Karpas-422 (cell line): ENCODE measurements around the gene TLX1. TPM values are rescaled to one million over a fixed set of nuclear protein-coding genes. Genes with fewer than 3 reads are reported as not detected.

ENCODE experiments used
- DNase-seq: peaks from one replicate; pipeline ENCODE4 v3.0.0-alpha.2; 2015
- H2AFZ ChIP-seq: fragments of 200-600 bp; sonication (generic); 2 replicates; pipeline ENCODE4 v1.6.1; 2014; ENCODE audit warnings: antibody characterized with exemption, low read length, mixed read lengths
- H3K27ac ChIP-seq: fragments of 200-600 bp; sonication (generic); 2 replicates; pipeline ENCODE4 v1.5.1; 2014; ENCODE audit warnings: mild to moderate bottlenecking, low read length, moderate library complexity
- H3K27me3 ChIP-seq: fragments of 200-600 bp; sonication (generic); 2 replicates; pipeline ENCODE4 v1.6.1; 2014; ENCODE audit warnings: low read length, mixed read lengths
- H3K36me3 ChIP-seq: fragments of 200-600 bp; sonication (generic); 2 replicates; pipeline ENCODE4 v1.6.1; 2014; ENCODE audit warnings: low read length, mixed read lengths; ENCODE audit not compliant: insufficient read depth
- H3K4me1 ChIP-seq: fragments of 200-600 bp; sonication (generic); 2 replicates; pipeline ENCODE4 v1.6.1; 2014; ENCODE audit warnings: mild to moderate bottlenecking, low read length, mixed read lengths
- H3K4me2 ChIP-seq: fragments of 200-600 bp; sonication (generic); 2 replicates; pipeline ENCODE4 v1.6.1; 2014; ENCODE audit warnings: low read length, low read depth, mild to moderate bottlenecking; ENCODE audit not compliant: poor library complexity, severe bottlenecking
- H3K4me3 ChIP-seq: fragments of 200-600 bp; sonication (generic); 2 replicates; pipeline ENCODE4 v1.5.1; 2014; ENCODE audit warnings: mild to moderate bottlenecking, antibody characterized with exemption, low read length, mixed read lengths
- H3K79me2 ChIP-seq: fragments of 200-600 bp; sonication (generic); 2 replicates; pipeline ENCODE4 v1.6.1; 2014; ENCODE audit warnings: mild to moderate bottlenecking, low read length, mixed read lengths
- H3K9ac ChIP-seq: fragments of 200-600 bp; sonication (generic); 2 replicates; pipeline ENCODE4 v1.6.0; 2014; ENCODE audit warnings: low read length
- H3K9me2 ChIP-seq: fragments of 200-600 bp; sonication (generic), shearing (Covaris generic); replicated peaks from 2 replicates; pipeline ENCODE4 v1.6.0; 2014; ENCODE audit warnings: mild to moderate bottlenecking, low read length, moderate library complexity; ENCODE audit not compliant: insufficient read depth
- H3K9me3 ChIP-seq: fragments of 300-700, 200-600 bp; sonication (generic); 2 replicates; pipeline ENCODE4 v1.6.1; 2014; ENCODE audit warnings: low read length, mixed read lengths
- H4K20me1 ChIP-seq: fragments of 200-600 bp; sonication (generic); 2 replicates; pipeline ENCODE4 v1.6.1; 2014; ENCODE audit warnings: mild to moderate bottlenecking, antibody characterized with exemption, low read length, low read depth; ENCODE audit not compliant: insufficient read depth
- total RNA-seq: library from RNA; depleted of rRNA; stranded (reverse); fragments of >200 nt; shearing (Covaris generic); gene quantifications from 2 replicates; pipeline ENCODE4 v1.2.3, GENCODE V29; 2014; ENCODE audit warnings: low replicate concordance; rRNA removed

Gene TLX1
- total RNA-seq, 1 experiment from 2014 or later: not detected

DNA sequence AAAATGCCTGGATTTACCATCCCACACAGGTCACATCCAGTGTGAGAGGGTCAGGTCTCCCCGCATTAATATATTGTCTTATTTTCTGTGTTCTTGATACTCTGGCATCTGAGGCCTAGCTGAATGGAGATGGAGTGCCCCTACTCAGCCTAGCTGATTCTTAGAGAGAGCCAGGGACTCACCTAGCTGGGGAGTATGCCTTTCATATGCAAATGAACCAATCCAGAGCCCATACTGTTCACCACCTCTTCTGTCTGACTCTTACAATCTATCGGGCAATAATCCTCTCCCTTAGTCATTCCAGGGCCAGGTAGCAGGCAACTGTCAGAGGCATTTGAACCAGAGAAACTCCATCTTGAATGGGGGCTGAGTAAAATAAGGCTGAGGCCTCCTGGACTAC lies 51.8 kb downstream of the TLX1 start:
- H3K9me2 ChIP-seq: no peaks in the 10 kb centered on the region
- H3K27ac ChIP-seq: no peak overlapping the region
- H3K4me1 ChIP-seq: no peaks in the 10 kb centered on the region
- H3K36me3 ChIP-seq: no peaks in the 10 kb centered on the region
- no peak overlapping the region for H3K4me3 ChIP-seq
- no peaks in the 10 kb centered on the region for H4K20me1 ChIP-seq
- no peak overlapping the region for H3K4me2 ChIP-seq
- no peaks in the 10 kb centered on the region for H3K9me3 ChIP-seq
- H3K27me3 ChIP-seq: no peaks in the 10 kb centered on the region
- H3K9ac ChIP-seq: no peak overlapping the region
- no peak for DNase-seq
- no peaks in the 10 kb centered on the region for H3K79me2 ChIP-seq
- no peak overlapping the region for H2AFZ ChIP-seq

DNA sequence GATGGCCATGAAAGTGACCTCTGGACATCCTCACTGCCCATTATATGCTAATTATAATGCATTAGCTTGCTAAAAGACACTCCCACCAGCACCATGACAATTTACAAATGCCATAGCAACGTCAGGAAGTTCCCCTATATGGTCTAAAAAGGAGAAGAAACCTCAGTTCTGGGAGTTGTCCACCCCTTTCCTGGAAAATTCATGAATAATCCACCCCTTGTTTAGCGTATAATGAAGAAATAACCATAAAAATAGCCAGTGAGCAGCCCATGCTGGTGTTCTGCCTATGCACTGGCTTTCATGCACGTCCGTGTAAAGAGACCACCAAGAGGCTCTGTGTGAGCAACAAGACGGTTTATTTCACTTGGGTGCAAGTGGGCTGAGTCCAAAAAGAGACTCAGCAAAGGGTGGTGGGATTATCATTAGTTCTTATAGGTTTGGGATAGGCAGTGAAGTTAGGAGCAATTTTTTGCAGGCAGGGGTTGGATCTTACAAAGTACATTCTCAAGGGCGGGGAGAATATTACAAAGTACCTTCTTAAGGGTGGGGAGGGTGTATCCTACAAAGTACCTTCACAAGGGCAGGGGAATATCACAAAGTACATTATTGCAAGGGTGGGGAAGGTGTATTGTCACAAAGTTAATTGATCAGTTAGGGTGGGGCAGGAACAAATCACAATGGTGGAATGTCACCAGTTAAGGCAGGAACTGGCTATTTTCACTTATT lies 52.5 kb downstream of the TLX1 start:
- DNase-seq: no peak
- no peaks in the 10 kb centered on the region for H3K4me1 ChIP-seq
- H2AFZ ChIP-seq: no peak overlapping the region
- H3K9ac ChIP-seq: no peak overlapping the region
- no peaks in the 10 kb centered on the region for H3K36me3 ChIP-seq
- no peak overlapping the region for H3K27ac ChIP-seq
- no peaks in the 10 kb centered on the region for H4K20me1 ChIP-seq
- H3K4me3 ChIP-seq: no peak overlapping the region
- no peak overlapping the region for H3K4me2 ChIP-seq
- H3K9me2 ChIP-seq: no peaks in the 10 kb centered on the region
- H3K9me3 ChIP-seq: no peaks in the 10 kb centered on the region
- H3K79me2 ChIP-seq: no peaks in the 10 kb centered on the region
- no peaks in the 10 kb centered on the region for H3K27me3 ChIP-seq

Other genes with a start within 250 kb of the TLX1 start
- 27.5 and 52.4 TPM in 2 replicates for gene SLF2, start 218.3 kb upstream of the TLX1 start, total RNA-seq
- gene SEMA4G, start 161.8 kb upstream of the TLX1 start, total RNA-seq: not detected in 2 replicates
- gene MRPL43, start 143.8 kb upstream of the TLX1 start, total RNA-seq: 86.3 and 93.9 TPM in 2 replicates
- 14.5 and 17.0 TPM in 2 replicates for gene TWNK, start 143.8 kb upstream of the TLX1 start, total RNA-seq
- gene LZTS2, start 131.5 kb upstream of the TLX1 start, total RNA-seq: 11.3 and 23.9 TPM in 2 replicates
- gene PDZD7, start 100.2 kb upstream of the TLX1 start, total RNA-seq: 2.6 and 3.0 TPM in 2 replicates
- 8.5 and 13.6 TPM in 2 replicates for gene SFXN3, start 100.1 kb upstream of the TLX1 start, total RNA-seq
- gene KAZALD1, start 69.3 kb upstream of the TLX1 start, total RNA-seq: 21.5 and 50.1 TPM in 2 replicates
- gene LBX1, start 98.2 kb downstream of the TLX1 start, total RNA-seq: not detected in 2 replicates
- 1.8 and 3.6 TPM in 2 replicates for gene BTRC, start 222.9 kb downstream of the TLX1 start, total RNA-seq